WTC11 (cell line): ENCODE data around the gene GPC6. TPM values are rescaled to one million over a fixed set of nuclear protein-coding genes. Genes with fewer than 3 reads are reported as not detected.

Experiments
- ATAC-seq: fragments of 200-7000 bp; cut with Tn5 transposase; 2 replicates; pipeline ENCODE4 v1.10.0; 2021; ENCODE audit warnings: mild to moderate bottlenecking, moderate library complexity
- CTCF ChIA-PET: fragments of 300-600 bp; sonication (Branson Sonifier 250); formaldehyde crosslinking; loops from one replicate; lab custom pipeline; 2021; ENCODE audit warnings: antibody characterized with exemption; lab: Charles Lee
- POLR2A ChIA-PET: fragments of 350-600 bp; sonication (Branson Sonifier 250); formaldehyde crosslinking; loops from one replicate; lab custom pipeline; 2021; ENCODE audit warnings: antibody characterized with exemption; lab: Charles Lee
- DNase-seq: peaks from one replicate; pipeline ENCODE4 v3.0.0; 2021; ENCODE audit warnings: low spot score
- H3K27ac Mint-ChIP-seq: 2 replicates; pipeline ENCODE4 v1.8.0; 2021; ENCODE audit warnings: mixed read lengths
- H3K27me3 Mint-ChIP-seq: 2 replicates; pipeline ENCODE4 v1.8.0; 2021; ENCODE audit warnings: low read depth, mild to moderate bottlenecking, moderate library complexity, mixed read lengths
- H3K36me3 Mint-ChIP-seq: 2 replicates; pipeline ENCODE4 v1.8.0; 2021; ENCODE audit warnings: mixed read lengths
- H3K4me1 Mint-ChIP-seq: 2 replicates; pipeline ENCODE4 v1.8.0; 2022; ENCODE audit warnings: mixed read lengths
- H3K4me3 Mint-ChIP-seq: 2 replicates; pipeline ENCODE4 v1.8.0; 2021; ENCODE audit warnings: mild to moderate bottlenecking, moderate library complexity, mixed read lengths
- H3K9me3 Mint-ChIP-seq: 2 replicates; pipeline ENCODE4 v1.8.0; 2021; ENCODE audit warnings: mixed read lengths
- AFF4 ChIP-seq: sonication (generic); formaldehyde crosslinking; IDR thresholded peaks from 2 replicates; pipeline ENCODE4 v1.8.1; 2023; ENCODE audit warnings: mild to moderate bottlenecking, missing genetic modification reagents, borderline replicate concordance
- ATF2 ChIP-seq: sonication (generic); formaldehyde crosslinking; IDR thresholded peaks from 2 replicates; pipeline ENCODE4 v1.8.1; 2022; ENCODE audit warnings: low read depth, missing genetic modification reagents, borderline replicate concordance
- CDX4 ChIP-seq: fragments of 250-450 bp; sonication (Bioruptor Pico); IDR thresholded peaks from 2 replicates; pipeline ENCODE4 v1.9.0; 2021; ENCODE audit warnings: moderate library complexity, mild to moderate bottlenecking, inconsistent platforms, borderline replicate concordance
- CREM ChIP-seq: sonication (generic); formaldehyde crosslinking; IDR thresholded peaks from 2 replicates; pipeline ENCODE4 v1.8.1; 2022; ENCODE audit warnings: mild to moderate bottlenecking, missing genetic modification reagents, moderate library complexity
- ERG ChIP-seq: fragments of 250-450 bp; sonication (Bioruptor Pico); IDR thresholded peaks from 2 replicates; pipeline ENCODE4 v1.8.0; 2021; ENCODE audit warnings: mild to moderate bottlenecking
- FOXK1 ChIP-seq: sonication (generic); formaldehyde crosslinking; IDR thresholded peaks from 2 replicates; pipeline ENCODE4 v1.8.0; 2022; ENCODE audit warnings: mild to moderate bottlenecking, moderate library complexity, missing genetic modification reagents
- GABPB1 ChIP-seq: sonication (generic); formaldehyde crosslinking; IDR thresholded peaks from 2 replicates; pipeline ENCODE4 v1.8.1; 2023; ENCODE audit warnings: mild to moderate bottlenecking, missing genetic modification reagents
- MXD4 ChIP-seq: fragments of 250-450 bp; sonication (Bioruptor Pico); IDR thresholded peaks from 2 replicates; pipeline ENCODE4 v1.8.0; 2021; ENCODE audit warnings: mild to moderate bottlenecking, moderate library complexity, borderline replicate concordance
- PREB ChIP-seq: sonication (generic); formaldehyde crosslinking; IDR thresholded peaks from 2 replicates; pipeline ENCODE4 v1.8.1; 2022; ENCODE audit warnings: mild to moderate bottlenecking, missing genetic modification reagents, moderate library complexity, borderline replicate concordance
- RORB ChIP-seq: fragments of 250-450 bp; sonication (Bioruptor Pico); IDR thresholded peaks from 2 replicates; pipeline ENCODE4 v1.9.0; 2021; ENCODE audit warnings: mild to moderate bottlenecking
- SMAD4 ChIP-seq: sonication (generic); formaldehyde crosslinking; IDR thresholded peaks from 2 replicates; pipeline ENCODE4 v1.8.0; 2022; ENCODE audit warnings: mild to moderate bottlenecking, missing genetic modification reagents
- STAT6 ChIP-seq: sonication (generic); formaldehyde crosslinking; conservative IDR thresholded peaks from 2 replicates; pipeline ENCODE4 v1.8.1; 2023; ENCODE audit warnings: mild to moderate bottlenecking, low read depth, missing genetic modification reagents, moderate library complexity
- ZNF219 ChIP-seq: sonication (generic); formaldehyde crosslinking; IDR thresholded peaks from 2 replicates; pipeline ENCODE4 v1.8.0; 2023; ENCODE audit warnings: missing genetic modification reagents, mild to moderate bottlenecking, borderline replicate concordance
- ZNF317 ChIP-seq: sonication (generic); formaldehyde crosslinking; IDR thresholded peaks from 2 replicates; pipeline ENCODE4 v1.8.1; 2023; ENCODE audit warnings: low read depth, mild to moderate bottlenecking, moderate library complexity, missing genetic modification reagents, borderline replicate concordance
- ZNF416 ChIP-seq: fragments of 250-450 bp; sonication (Bioruptor Pico); IDR thresholded peaks from 2 replicates; pipeline ENCODE4 v1.9.0; 2021; ENCODE audit warnings: mild to moderate bottlenecking, inconsistent platforms
- ZNF423 ChIP-seq: fragments of 250-450 bp; sonication (Bioruptor Pico); IDR thresholded peaks from 2 replicates; pipeline ENCODE4 v2.1.2; 2022; ENCODE audit warnings: mild to moderate bottlenecking, moderate library complexity
- ZNF425 ChIP-seq: fragments of 250-450 bp; sonication (Bioruptor Pico); conservative IDR thresholded peaks from 2 replicates; pipeline ENCODE4 v1.9.0; 2021; ENCODE audit warnings: mild to moderate bottlenecking
- total RNA-seq: library from RNA; stranded (reverse); gene quantifications from 3 replicates; pipeline ENCODE4 v1.2.3, GENCODE V29; 2021

Gene GPC6
- total RNA-seq, 1 experiment from 2014 or later, result 19.5 TPM

- H3K4me3 Mint-ChIP-seq, result no peak overlapping the region
- TF ChIP-seq PREB (CRISPR knock-in tag), result no peak
- DNase-seq (no peak), ATAC-seq (no peak)
- H3K9me3 Mint-ChIP-seq, result peaks cover 12% of the 10 kb centered on the region
- POLR2A ChIA-PET, result no interaction called here
- CTCF ChIA-PET, result interaction anchor here (1.2 to 1.8 kb wide), 2 partner anchors 24 to 52 kb away, joined by 3 to 5 read pairs; no protein-coding TSS in a partner anchor
- peaks cover 12% of the 10 kb centered on the region for H3K4me1 Mint-ChIP-seq
- H3K27me3 Mint-ChIP-seq, result no peaks in the 10 kb centered on the region
- peaks cover 7% of the 10 kb centered on the region for H3K36me3 Mint-ChIP-seq
- no peak overlapping the region for H3K27ac Mint-ChIP-seq
Measured at GRCh38 chr13:93182406-93182805, 44.2 kb upstream of the GPC6 start.

- H3K4me3 Mint-ChIP-seq, result no peak overlapping the region
- no peak for TF ChIP-seq ZNF425 (CRISPR knock-in tag)
- peaks cover 12% of the 10 kb centered on the region for H3K9me3 Mint-ChIP-seq
- no peaks in the 10 kb centered on the region for H3K27me3 Mint-ChIP-seq
- DNase-seq (peak; percentile 45), ATAC-seq (peak; percentile 99)
- peaks cover 21% of the 10 kb centered on the region for H3K4me1 Mint-ChIP-seq
- POLR2A ChIA-PET, result no interaction called here
- CTCF ChIA-PET, result interaction anchor here (0.6 to 1.8 kb wide), 5 partner anchors 12 to 178 kb away, joined by 3 to 5 read pairs (median 3); no protein-coding TSS in a partner anchor
- peaks cover 7% of the 10 kb centered on the region for H3K36me3 Mint-ChIP-seq
- no peak overlapping the region for H3K27ac Mint-ChIP-seq
Measured at GRCh38 chr13:93183302-93183701, 43.3 kb upstream of the GPC6 start.

GRCh38 chr13:93190006-93190405 is 36.6 kb upstream of the GPC6 start:
- peaks cover 23% of the 10 kb centered on the region for H3K4me1 Mint-ChIP-seq
- no peak for ATAC-seq
- POLR2A ChIA-PET, result no interaction called here
- H3K27me3 Mint-ChIP-seq, result no peaks in the 10 kb centered on the region
- DNase-seq, result no peak
- H3K4me3 Mint-ChIP-seq, result no peak overlapping the region
- CTCF ChIA-PET, result no interaction called here
- H3K27ac Mint-ChIP-seq, result no peak overlapping the region
- H3K9me3 Mint-ChIP-seq, result peaks cover 53% of the 10 kb centered on the region
- H3K36me3 Mint-ChIP-seq, result peaks cover 34% of the 10 kb centered on the region
- TF ChIP-seq ZNF423 (CRISPR knock-in tag), result no peak
- no peak for TF ChIP-seq RORB
- TF ChIP-seq ERG (CRISPR knock-in tag), result no peak
- no peak for TF ChIP-seq FOXK1 (CRISPR knock-in tag)
- no peak for TF ChIP-seq ZNF416 (CRISPR knock-in tag)
- TF ChIP-seq SMAD4 (CRISPR knock-in tag), result no peak
- TF ChIP-seq CREM (CRISPR knock-in tag), result no peak
- no peak for TF ChIP-seq MXD4 (CRISPR knock-in tag)
- no peak for TF ChIP-seq ZNF219
- TF ChIP-seq STAT6, result no peak
- no peak for TF ChIP-seq ATF2 (CRISPR knock-in tag)
- TF ChIP-seq ZNF317 (CRISPR knock-in tag), result no peak
- no peak for TF ChIP-seq AFF4
- TF ChIP-seq CDX4 (CRISPR knock-in tag), result no peak
- no peak for TF ChIP-seq GABPB1
